22Rv1 (cell line): Measurements from ENCODE around the gene PODXL2.

ENCODE experiments used
- CTCF ChIP-seq: fragments of 450-650 bp; IDR thresholded peaks from 2 replicates; pipeline ENCODE4 v1.5.1; 2017; ENCODE audit warnings: mild to moderate bottlenecking
- ZFX ChIP-seq: fragments of 450-650 bp; IDR thresholded peaks from 2 replicates; pipeline ENCODE4 v1.6.1; 2017; ENCODE audit warnings: antibody characterized with exemption, borderline replicate concordance

GRCh38 chr3:127644641-127645370, 15.8 kb downstream of the PODXL2 start:
- no peak for TF ChIP-seq CTCF
- no peak for TF ChIP-seq ZFX
